GM19043 (cell line): Measurements from ENCODE around the gene BNC2.
"Not testable (repeated sequence)": the region's sequence is repeated elsewhere in the genome, so short reads cannot be mapped to it uniquely, and the experiment has no call there.

Experiments
- ATAC-seq: cut with Tn5 transposase; IDR thresholded peaks from one replicate; pipeline ENCODE4 v1.9.1; 2021; ENCODE audit warnings: low read depth; ENCODE audit not compliant: unreplicated experiment

Gene BNC2, protein sequence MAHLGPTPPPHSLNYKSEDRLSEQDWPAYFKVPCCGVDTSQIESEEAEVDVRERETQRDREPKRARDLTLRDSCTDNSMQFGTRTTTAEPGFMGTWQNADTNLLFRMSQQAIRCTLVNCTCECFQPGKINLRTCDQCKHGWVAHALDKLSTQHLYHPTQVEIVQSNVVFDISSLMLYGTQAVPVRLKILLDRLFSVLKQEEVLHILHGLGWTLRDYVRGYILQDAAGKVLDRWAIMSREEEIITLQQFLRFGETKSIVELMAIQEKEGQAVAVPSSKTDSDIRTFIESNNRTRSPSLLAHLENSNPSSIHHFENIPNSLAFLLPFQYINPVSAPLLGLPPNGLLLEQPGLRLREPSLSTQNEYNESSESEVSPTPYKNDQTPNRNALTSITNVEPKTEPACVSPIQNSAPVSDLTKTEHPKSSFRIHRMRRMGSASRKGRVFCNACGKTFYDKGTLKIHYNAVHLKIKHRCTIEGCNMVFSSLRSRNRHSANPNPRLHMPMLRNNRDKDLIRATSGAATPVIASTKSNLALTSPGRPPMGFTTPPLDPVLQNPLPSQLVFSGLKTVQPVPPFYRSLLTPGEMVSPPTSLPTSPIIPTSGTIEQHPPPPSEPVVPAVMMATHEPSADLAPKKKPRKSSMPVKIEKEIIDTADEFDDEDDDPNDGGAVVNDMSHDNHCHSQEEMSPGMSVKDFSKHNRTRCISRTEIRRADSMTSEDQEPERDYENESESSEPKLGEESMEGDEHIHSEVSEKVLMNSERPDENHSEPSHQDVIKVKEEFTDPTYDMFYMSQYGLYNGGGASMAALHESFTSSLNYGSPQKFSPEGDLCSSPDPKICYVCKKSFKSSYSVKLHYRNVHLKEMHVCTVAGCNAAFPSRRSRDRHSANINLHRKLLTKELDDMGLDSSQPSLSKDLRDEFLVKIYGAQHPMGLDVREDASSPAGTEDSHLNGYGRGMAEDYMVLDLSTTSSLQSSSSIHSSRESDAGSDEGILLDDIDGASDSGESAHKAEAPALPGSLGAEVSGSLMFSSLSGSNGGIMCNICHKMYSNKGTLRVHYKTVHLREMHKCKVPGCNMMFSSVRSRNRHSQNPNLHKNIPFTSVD

DNA sequence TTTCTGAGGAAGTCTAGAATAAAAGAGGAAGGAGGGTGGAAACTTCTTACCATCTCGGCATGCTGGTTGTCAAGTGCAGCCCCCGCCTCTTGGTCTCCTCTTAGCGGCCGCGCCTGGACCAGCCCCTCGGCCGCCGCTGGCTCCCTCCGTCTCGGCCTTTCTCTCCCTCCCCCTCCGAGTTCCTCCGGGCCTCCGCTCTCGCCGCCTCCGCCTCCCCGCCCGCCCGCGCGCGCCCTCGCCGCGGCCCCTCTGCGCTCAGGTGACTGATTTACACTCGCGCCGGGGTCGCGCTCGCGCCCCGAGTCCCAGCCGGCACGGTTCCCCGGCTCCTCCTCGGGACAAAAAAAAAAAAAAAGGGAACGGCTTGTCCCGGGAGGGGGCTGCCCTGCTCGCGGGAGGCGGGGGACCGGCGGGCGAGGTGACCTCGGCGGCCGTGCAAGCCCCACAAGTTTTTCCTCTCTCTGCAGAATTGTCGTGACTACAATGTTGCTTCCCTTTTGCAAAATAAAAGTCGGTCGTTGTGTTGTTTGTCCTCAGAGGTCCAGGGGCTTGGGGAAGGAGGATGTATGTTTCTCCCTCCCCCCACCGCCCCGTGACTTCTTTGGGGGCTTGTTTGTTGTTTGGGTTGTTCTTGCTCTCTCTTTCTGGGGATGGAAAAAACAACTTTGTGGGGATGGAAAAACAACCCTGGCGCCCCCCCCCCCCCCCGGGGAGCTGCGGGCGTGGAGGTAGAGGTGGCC is at the start of gene BNC2:
BNC2 (minus strand) TSS at position 75 of the 740 bp plus-strand sequence; CDS start at position 53, 22 bp downstream.
- no peak for ATAC-seq

GRCh38 chr9:16918920-16919319 is 48.5 kb upstream of the BNC2 start:
- ATAC-seq: no peak

DNA sequence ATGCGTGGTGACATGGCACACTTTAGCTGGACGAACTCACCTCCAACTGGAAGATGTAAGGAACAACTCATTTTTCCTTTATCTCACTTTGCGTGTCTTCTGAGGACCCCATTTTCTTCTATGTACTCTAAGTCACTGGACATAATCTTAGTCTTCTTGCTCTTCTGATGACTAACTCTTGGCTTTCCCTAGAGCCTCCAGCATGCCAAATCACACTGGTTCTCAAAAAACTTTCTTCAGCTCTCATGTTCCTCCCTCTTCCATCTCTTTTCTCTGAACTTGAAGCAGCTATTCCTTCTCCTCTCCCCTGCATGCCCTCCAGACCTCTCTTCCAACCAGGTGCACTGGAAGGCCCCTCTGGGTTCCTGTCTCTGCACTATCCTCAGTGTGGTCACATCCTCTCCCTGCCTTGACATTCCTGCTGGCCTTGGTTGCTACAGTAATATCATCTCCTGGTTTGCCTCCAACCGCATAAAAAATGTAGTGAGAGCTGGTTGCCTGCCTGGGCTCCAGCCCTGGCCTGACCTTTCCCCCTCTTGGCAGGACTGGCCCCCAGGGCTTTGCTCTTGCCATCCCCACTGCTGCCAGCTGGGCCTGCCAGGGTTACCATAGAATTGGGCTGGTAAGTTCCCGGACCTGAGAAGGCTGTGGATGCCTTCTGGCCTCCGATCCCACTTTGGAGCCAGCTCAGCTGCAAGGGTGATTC is 44.8 kb upstream of the BNC2 start:
- no peak for ATAC-seq

DNA sequence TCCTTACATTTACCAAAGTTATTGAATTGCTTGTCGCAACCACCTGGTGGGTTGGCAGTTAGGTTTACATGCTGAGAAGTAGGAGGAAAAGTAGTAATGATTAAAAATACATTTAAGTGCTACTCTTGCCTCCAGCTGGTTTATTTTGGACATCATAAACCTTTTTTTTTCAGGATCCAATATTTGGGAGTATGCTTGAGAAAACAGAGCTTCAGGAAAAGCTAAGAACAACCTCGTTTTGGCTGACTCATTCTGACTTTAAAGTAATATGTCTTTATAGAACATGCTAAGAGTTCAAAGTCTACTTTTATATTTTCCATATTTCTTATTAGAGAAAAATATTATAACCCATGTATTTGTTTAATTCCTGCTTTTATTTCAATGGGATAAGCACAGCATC is 41.7 kb upstream of the BNC2 start:
- no peak for ATAC-seq

DNA sequence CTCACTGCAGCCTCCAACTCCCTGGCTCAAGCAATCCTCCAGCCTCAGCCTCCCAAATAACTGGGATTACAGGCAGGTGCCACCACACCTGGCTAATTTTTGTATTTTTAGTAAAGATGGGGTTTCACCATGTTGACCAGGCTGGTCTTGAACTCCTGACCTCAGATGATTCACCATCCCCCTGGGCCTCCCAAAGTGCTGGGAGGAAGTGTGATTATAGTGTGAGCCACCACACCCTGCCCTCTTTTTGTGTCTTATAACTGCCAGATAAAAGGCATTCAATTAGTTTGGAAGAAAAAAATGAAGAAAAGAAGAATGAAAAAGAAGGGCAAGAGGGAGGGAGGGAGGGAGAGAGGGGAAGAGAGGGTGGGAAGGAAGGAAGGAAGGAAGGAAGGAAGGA is 37.7 kb upstream of the BNC2 start:
- not testable (repeated sequence) for ATAC-seq

DNA sequence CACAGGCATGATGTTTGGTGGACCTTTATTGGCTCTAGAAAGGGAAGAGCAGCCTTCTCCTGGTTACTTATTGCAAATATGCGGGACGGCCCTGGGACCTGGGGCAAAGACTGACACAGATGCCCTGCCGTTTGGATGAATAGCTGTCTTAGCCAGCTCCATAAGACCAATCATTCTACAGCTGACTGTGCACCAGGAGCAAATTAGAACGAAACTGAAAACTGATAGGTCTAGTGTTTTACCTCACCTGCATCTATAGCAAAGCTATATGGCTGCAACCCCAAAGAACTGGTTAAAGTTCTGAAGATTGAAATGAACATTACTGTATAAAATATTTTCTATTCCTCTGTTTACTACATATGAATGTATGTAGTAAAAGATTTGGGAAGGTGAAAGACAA is 34.2 kb upstream of the BNC2 start:
- no peak for ATAC-seq

DNA sequence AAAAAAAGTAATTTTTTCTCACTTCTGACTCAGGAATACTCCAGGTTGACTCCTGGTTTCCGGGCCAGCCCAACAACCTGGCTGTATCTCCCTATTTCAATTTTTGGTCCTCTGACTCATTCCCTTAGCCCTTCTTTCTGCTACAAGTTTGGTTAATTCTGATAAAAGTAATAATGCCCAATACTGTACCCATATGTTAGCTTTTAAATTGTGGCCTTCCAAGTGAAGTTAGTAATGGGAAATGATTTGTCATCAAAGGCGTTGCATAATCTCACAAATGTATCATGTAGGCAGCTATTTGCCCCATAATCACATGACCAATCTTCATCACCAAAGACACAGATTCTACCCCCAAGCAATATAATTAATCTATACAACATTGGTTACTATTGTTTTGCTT is 31.1 kb upstream of the BNC2 start:
- no peak for ATAC-seq

DNA sequence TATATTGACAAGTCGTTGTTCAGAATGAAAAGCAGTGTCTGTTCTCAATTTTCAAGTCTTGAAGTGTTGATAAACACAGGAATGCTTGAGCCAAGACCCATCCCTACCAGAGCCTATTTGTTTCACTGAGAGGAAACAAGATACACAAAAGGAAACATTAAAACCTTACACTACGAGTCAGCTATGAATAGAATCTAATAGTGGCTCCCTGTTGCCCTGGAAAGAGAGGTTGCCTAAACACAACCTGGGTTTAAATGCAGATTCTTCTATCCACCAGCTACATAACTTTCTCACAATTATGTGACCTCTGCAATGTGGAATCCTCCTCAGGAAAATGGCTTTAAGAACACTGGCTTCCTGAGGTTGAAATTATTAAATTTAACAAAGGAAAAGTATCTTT is 29.1 kb upstream of the BNC2 start:
- no peak for ATAC-seq

DNA sequence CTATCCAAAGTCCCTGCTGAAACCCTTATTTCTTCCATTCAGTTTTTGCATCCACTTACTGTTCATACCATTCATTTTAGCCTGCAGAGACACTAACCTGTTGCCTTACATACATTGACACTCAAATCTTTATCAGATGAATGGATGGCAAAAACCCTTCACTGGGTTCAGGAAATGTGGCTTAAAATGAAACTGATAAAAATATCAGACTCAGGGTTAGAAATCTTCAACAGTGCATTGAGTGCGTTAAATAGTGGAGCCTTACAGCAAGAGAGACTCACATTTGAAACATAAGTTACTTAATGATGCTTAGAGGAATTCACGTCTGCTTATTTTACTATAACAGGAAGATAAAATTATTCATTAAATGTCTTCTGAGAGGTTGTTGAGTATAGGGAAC is 28.0 kb upstream of the BNC2 start:
- no peak for ATAC-seq

DNA sequence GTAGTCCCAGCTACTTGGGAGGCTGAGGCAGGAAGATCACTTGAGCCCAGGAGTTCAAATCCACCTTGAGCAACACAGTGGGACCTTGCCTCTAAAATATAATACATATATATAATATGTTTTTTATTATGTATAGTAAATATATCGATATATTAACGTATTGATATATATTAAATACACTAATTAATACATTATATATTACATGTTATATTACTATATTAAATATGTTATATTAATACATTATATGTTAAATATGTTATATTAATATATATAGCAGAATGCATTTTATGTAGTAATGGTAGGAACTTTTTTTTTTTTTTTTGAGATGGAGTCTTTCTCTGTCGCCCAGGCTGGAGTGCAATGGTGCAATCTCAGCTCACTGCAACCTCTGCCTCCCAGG is 18.1 kb upstream of the BNC2 start:
- no peak for ATAC-seq

GRCh38 chr9:16885931-16886330 is 15.5 kb upstream of the BNC2 start:
- ATAC-seq: no peak

DNA sequence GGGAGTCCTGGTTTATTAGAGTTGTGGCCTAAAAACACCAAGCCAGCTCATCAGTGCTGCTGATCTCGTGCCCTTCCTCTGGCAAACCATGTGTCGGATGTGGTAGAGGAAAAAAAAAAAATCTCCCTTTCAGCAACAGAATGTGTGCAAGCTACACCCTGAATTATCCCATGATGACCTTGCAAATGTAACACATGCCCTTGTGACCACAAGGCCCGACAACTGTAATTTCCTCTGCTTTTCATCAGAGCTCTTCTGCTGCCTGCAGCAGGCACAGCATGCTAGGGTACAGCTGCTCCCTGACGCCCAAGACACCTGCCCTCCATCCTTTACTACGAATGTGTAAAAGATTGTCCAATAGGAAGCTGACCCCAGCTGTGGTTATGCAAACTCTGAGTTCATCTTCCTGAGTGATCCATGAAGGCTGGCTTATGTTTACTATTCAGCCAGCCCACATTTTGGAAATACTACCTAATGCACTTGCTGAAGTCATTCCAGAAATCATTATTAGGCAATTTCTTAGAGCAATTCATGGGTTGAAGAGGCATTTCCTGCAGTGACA is 14.6 kb upstream of the BNC2 start:
- ATAC-seq: no peak

GRCh38 chr9:16884373-16884772 is 13.9 kb upstream of the BNC2 start:
- no peak for ATAC-seq

DNA sequence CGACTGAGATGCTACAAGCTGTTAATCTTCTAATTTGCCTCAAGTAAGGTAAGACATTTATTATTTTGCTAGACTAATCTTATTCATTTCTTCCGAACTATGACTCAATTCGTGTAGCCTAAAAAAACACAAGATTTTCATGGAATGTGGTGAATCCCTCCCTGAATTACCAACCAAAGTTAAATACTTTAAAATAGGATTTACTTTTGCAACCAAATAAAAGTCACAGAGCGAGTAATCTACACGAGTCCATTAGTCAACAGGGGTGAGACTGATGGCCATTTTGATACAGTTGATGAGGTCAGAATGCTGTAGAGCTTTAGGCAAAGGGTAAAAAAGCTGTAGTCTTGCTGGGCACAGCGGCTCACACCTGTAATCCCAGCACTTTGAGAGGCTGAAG is 13.1 kb upstream of the BNC2 start:
- no peak for ATAC-seq

GRCh38 chr9:16882440-16882839 is 12.0 kb upstream of the BNC2 start:
- not testable (repeated sequence) for ATAC-seq

DNA sequence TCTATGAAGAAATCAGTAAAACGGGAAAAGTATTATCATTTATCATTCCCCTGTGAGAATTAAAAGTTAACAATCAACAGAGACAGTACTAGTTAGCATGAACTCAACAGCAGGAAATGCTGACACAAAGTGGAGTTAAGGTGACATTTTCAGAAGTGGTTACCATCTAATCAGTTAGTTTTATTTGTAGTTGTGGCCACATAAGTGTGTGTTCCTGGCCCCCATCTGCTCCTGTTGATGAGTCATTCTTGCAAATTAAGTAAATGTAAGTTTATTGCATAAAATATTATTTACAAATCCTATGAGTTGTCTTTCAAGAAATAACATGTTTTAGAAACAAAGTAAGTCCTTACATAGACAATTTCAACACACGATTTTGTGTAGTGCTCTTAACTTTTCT is 8.9 kb upstream of the BNC2 start:
- ATAC-seq: no peak

- ATAC-seq: no peak
Measured at GRCh38 chr9:16877256-16877655, 6.8 kb upstream of the BNC2 start.

GRCh38 chr9:16873126-16873802 is 2.8 kb upstream of the BNC2 start:
- ATAC-seq: no peak
